GM18951 (cell line): ENCODE data around the gene RBL1.

Source experiments
- POLR2A ChIP-seq: IDR thresholded peaks from 4 replicates; pipeline ENCODE4 v1.6.1; 2011; ENCODE audit warnings: mild to moderate bottlenecking; ENCODE audit not compliant: insufficient read length, insufficient read depth; ENCODE audit errors: extremely low read depth
- in situ Hi-C: fragments of 300-500 bp; cut with MboI; formaldehyde crosslinking; loops from one replicate; pipeline ENCODE4 v1.12.0; 2022; ENCODE audit warnings: low sequenced_read_pairs, mixed read lengths, inconsistent platforms; ENCODE audit not compliant: unreplicated experiment

RBL1 gene

GRCh38 chr20:36957875-36958667 lies 137.7 kb downstream of the RBL1 start:
- TF ChIP-seq POLR2A = no peak
- in situ Hi-C loops = no loop called here

GRCh38 chr20:36956674-36957073 lies 139.1 kb downstream of the RBL1 start:
- TF ChIP-seq POLR2A = no peak
- in situ Hi-C loops = no loop called here

- no peak for TF ChIP-seq POLR2A
- in situ Hi-C loops = no loop called here
Measured at GRCh38 chr20:36956016-36956415, 139.8 kb downstream of the RBL1 start.

- in situ Hi-C loops = no loop called here
- TF ChIP-seq POLR2A = no peak
Measured at GRCh38 chr20:36951979-36952738, 143.6 kb downstream of the RBL1 start.

GRCh38 chr20:36951198-36951978 lies 144.4 kb downstream of the RBL1 start, which contains the start of gene SAMHD1:
TSS of gene SAMHD1 (minus strand) at chr20:36951708. CDS start at chr20:36951643, 65 bp downstream.
- TF ChIP-seq POLR2A = peak; percentile 92
- in situ Hi-C loops = no loop called here

GRCh38 chr20:36950414-36951197 lies 145.2 kb downstream of the RBL1 start:
- peak; percentile 36 for TF ChIP-seq POLR2A
- in situ Hi-C loops = no loop called here
